GM23338 (cell line): ENCODE data around the gene KCNMA1.

Source experiments
- CREB1 ChIP-seq: fragments of 250-450 bp; sonication (Bioruptor Pico); IDR thresholded peaks from 2 replicates; pipeline ENCODE4 v1.5.0; 2020; ENCODE audit warnings: low read depth, mild to moderate bottlenecking, moderate library complexity
- CTCF ChIP-seq, 2 experiments: fragments of 200-600 bp in 1 of 2; sonication (generic) in 1 of 2; conservative IDR thresholded peaks; 2 replicates each; pipeline versions ENCODE4 v1.5.1 to v1.6.1; 2016 to 2017; ENCODE audit warnings: antibody characterized with exemption in 2 of 2, low read depth in 2 of 2, mild to moderate bottlenecking in 2 of 2, moderate library complexity in 1 of 2
- EZH2 ChIP-seq: fragments of 200-600 bp; sonication (generic); IDR thresholded peaks from one replicate; pipeline ENCODE4 v1.8.0; 2017; ENCODE audit warnings: antibody characterized with exemption, mild to moderate bottlenecking, low read depth; ENCODE audit not compliant: unreplicated experiment
- EZH2phosphoT487 ChIP-seq: fragments of 200-600 bp; sonication (generic); IDR thresholded peaks from one replicate; pipeline ENCODE4 v1.8.1; 2018; ENCODE audit warnings: antibody characterized with exemption; ENCODE audit not compliant: unreplicated experiment
- JUNB ChIP-seq: IDR thresholded peaks from one replicate; pipeline ENCODE4 v1.6.1; 2016; ENCODE audit warnings: antibody characterized with exemption; ENCODE audit not compliant: unreplicated experiment
- NANOG ChIP-seq: IDR thresholded peaks from 2 replicates; pipeline ENCODE4 v1.6.1; 2016; ENCODE audit warnings: antibody characterized with exemption, borderline replicate concordance
- POLR2AphosphoS5 ChIP-seq: IDR thresholded peaks from 2 replicates; pipeline ENCODE4 v1.6.1; 2016; ENCODE audit warnings: antibody characterized with exemption, low read depth
- REST ChIP-seq: IDR thresholded peaks from one replicate; pipeline ENCODE4 v1.6.1; 2018; ENCODE audit warnings: antibody characterized with exemption; ENCODE audit not compliant: unreplicated experiment
- STAT1 ChIP-seq: IDR thresholded peaks from one replicate; pipeline ENCODE4 v1.6.1; 2016; ENCODE audit warnings: antibody characterized with exemption; ENCODE audit not compliant: unreplicated experiment
- ZNF114 ChIP-seq: fragments of 250-450 bp; sonication (Bioruptor Pico); IDR thresholded peaks from 2 replicates; pipeline ENCODE4 v1.5.0; 2020; ENCODE audit warnings: mild to moderate bottlenecking, moderate library complexity
- ZNF462 ChIP-seq: fragments of 250-450 bp; sonication (Bioruptor Pico); IDR thresholded peaks from 2 replicates; pipeline ENCODE4 v1.5.0; 2020; ENCODE audit warnings: mild to moderate bottlenecking, moderate library complexity

- no peak for TF ChIP-seq CTCF (conservative IDR thresholded peaks at IDR 0.05; ENCODE audit: low read depth in 2 of 2)
- TF ChIP-seq EZH2, result no peak
- TF ChIP-seq JUNB, result no peak
- no peak for TF ChIP-seq REST
- TF ChIP-seq EZH2phosphoT487, result no peak
- no peak for TF ChIP-seq POLR2AphosphoS5
- TF ChIP-seq CREB1, result no peak
- no peak for TF ChIP-seq ZNF114 (CRISPR knock-in tag)
- no peak for TF ChIP-seq ZNF462
- TF ChIP-seq NANOG, result no peak
- TF ChIP-seq STAT1, result no peak
These were observed 46.2 kb downstream of the KCNMA1 start for GRCh38 chr10:77591238-77591880.
